ENCODE measurements around the gene GSTM2. TPM values are rescaled to one million over a fixed set of nuclear protein-coding genes. Genes with fewer than 3 reads are reported as not detected.

The GSTM2 gene
- total RNA-seq, 4 donors from 2014 or later = 32.1 to 154 (median 72.1) TPM

DNA sequence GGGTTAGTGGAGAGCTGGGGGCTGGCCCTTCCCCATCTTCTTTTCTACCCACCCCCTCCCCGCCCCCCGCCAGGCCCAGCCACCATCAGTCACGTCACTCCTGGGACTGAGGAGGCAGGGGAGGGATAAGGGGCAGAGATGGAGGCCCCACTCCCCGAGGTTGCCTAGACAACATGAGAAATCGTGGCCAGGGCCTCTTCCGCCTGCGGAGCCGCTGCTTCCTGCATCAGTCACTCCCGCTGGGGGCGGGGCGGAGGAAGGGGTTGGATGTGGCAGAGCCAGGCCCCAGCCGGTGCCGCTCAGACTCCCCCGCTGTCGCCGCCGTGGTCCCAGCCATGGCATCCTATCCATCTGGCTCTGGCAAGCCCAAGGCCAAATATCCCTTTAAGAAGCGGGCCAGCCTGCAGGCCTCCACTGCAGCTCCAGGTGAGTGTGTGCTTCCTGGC lies 47.0 kb upstream of the GSTM2 start:
- intact Hi-C loops (cut with DNase I; ENCODE audit: low total_unique reads) = no loop called here
- DNase-seq = peak; percentile 90 to 91
- Histone ChIP-seq H3K4me1 (peaks cover 0 to 4% of the 10 kb centered on the region in 2 donors), H3K9me3 (no peaks in the 10 kb centered on the region), H3K36me3 (no peaks in the 10 kb centered on the region), H3K27me3 (no peaks in the 10 kb centered on the region), H3K27ac (peak overlapping the region; percentile 84 to 87), H3K4me3 (peak overlapping the region; percentile 49 to 66)
- TF ChIP-seq, protein P1, sequence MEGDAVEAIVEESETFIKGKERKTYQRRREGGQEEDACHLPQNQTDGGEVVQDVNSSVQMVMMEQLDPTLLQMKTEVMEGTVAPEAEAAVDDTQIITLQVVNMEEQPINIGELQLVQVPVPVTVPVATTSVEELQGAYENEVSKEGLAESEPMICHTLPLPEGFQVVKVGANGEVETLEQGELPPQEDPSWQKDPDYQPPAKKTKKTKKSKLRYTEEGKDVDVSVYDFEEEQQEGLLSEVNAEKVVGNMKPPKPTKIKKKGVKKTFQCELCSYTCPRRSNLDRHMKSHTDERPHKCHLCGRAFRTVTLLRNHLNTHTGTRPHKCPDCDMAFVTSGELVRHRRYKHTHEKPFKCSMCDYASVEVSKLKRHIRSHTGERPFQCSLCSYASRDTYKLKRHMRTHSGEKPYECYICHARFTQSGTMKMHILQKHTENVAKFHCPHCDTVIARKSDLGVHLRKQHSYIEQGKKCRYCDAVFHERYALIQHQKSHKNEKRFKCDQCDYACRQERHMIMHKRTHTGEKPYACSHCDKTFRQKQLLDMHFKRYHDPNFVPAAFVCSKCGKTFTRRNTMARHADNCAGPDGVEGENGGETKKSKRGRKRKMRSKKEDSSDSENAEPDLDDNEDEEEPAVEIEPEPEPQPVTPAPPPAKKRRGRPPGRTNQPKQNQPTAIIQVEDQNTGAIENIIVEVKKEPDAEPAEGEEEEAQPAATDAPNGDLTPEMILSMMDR (IDR thresholded peaks at IDR 0.05) = no peak
- TF ChIP-seq POLR2A (IDR thresholded peaks at IDR 0.05) = no peak

DNA sequence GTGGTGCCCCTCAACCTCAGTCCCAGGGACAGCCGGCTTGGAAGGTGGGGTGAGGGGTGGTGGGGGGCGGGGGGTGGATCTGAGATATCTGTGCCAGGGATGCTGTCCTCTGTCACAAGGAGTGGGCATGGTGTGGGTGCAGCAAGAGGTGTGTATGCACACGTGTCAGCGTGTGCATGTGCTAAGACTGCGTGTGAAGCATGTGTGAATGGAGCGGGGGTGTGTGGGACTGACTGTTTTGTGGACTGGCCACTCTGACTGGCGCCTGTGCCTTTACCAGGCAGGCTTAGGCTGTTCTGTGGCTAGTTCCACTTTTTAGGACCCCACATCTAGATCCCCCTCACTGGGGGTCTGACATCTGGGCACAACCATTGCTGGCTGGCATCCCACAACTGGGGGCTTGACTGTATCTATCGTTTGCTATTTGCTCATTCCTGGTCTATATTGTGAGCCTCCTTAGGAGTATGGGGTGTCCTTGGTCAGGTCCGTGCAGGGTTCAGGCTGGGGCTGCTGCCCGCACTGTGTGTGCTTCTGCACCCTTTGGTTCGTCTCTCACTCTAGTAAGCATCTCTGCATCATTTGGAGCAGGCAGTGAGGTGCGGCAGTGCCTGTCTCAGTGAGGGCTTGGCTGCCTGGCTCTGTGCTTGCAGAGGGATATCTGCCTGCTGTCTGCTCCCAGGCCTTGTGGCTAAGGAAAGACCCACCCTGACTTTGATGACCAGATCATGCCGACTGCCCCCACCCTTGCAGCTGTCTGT lies 46.3 kb upstream of the GSTM2 start:
- Histone ChIP-seq H3K27me3 (no peaks in the 10 kb centered on the region), H3K36me3 (no peaks in the 10 kb centered on the region), H3K4me1 (peaks cover 0 to 4% of the 10 kb centered on the region in 2 donors), H3K4me3 (peak overlapping the region; percentile 49 to 66), H3K27ac (peak overlapping the region; percentile 84 to 87), H3K9me3 (no peaks in the 10 kb centered on the region)
- TF ChIP-seq POLR2A (IDR thresholded peaks at IDR 0.05) = no peak
- TF ChIP-seq, protein P1 (IDR thresholded peaks at IDR 0.05) = no peak
- DNase-seq = peak in 1 of 2 donors; percentile 17
- intact Hi-C loops (cut with DNase I; ENCODE audit: low total_unique reads) = no loop called here

DNA sequence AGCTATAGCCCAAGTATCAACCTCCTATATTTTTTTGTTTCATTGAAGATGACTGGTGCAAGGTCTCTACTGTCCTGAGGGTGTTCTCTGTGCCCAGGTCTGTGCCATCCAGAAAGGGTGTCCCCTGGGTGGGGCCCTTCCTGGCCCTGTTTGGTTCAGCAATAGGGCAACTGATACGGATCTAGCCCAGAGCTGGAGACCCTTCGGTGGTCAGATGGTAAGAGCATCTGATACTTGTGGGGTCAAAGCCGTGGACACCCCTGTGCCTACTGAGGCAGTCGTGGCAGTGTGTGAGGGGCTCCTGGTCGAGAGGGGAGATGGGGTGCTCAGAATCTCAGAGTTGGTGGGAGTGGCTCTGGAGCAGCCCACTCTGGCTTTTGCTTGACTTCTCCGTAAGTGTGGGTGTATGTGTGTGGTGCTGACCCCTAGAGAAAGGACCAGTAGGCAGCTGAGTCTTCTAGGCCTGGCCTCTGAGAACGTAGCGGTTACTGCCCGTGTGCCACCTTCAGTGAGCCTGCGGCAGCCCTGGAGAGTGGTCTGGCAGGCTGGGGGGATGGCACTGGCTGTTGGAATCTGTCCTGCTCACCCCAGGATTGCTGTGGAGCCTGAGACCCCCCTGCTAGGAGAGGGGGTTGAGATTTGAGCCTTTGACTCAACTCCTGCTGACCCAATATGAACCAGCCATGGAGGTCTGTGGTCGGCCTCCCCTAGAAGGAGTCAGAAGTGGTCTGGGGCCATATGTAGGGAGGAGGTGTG lies 45.5 kb upstream of the GSTM2 start:
- Histone ChIP-seq H3K9me3 (no peaks in the 10 kb centered on the region), H3K27me3 (no peaks in the 10 kb centered on the region), H3K4me1 (peaks cover 0 to 4% of the 10 kb centered on the region in 2 donors), H3K27ac (no peak overlapping the region), H3K36me3 (no peaks in the 10 kb centered on the region), H3K4me3 (no peak overlapping the region)
- TF ChIP-seq POLR2A (IDR thresholded peaks at IDR 0.05) = no peak
- TF ChIP-seq, protein P1 (IDR thresholded peaks at IDR 0.05) = no peak
- intact Hi-C loops (cut with DNase I; ENCODE audit: low total_unique reads) = no loop called here
- DNase-seq = no peak

DNA sequence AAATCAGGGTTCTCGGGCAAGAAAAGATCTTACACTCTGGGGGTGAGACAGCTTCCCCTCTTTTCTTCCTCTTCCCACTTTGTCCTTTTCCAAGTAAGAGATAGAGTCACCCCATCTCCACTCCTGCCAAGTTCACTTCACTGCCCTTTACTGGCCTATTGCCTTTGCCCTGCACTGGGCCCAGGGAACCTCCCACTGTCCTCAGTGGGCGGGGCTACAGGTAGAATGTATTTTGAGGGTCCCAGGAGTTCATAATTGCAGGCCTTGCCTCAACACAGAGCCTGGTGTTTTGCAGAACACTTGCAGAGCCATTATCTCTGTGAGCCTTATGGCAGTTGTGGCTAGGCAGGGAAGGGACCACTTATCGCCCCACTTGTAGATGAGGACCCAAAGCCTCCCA lies 45.0 kb upstream of the GSTM2 start:
- no peaks in the 10 kb centered on the region for H3K9me3 ChIP-seq
- intact Hi-C loops (cut with DNase I; ENCODE audit: low total_unique reads) = no loop called here
- no peak for DNase-seq
- H3K36me3 ChIP-seq = no peaks in the 10 kb centered on the region
- no peak overlapping the region for H3K4me3 ChIP-seq
- peaks cover 0 to 4% of the 10 kb centered on the region in 2 donors for H3K4me1 ChIP-seq
- H3K27me3 ChIP-seq = no peaks in the 10 kb centered on the region
- H3K27ac ChIP-seq = no peak overlapping the region
- no peak for TF ChIP-seq POLR2A (IDR thresholded peaks at IDR 0.05)
- TF ChIP-seq, protein P1 (IDR thresholded peaks at IDR 0.05) = no peak
